HG03565 (cell line): ENCODE data around the gene MGRN1.
"Not testable (repeated sequence)": the region's sequence is repeated elsewhere in the genome, so short reads cannot be mapped to it uniquely, and the experiment has no call there.

Source experiments
- ATAC-seq: cut with Tn5 transposase; IDR thresholded peaks from one replicate; pipeline ENCODE4 v1.9.1; 2021; ENCODE audit warnings: mild to moderate bottlenecking, moderate library complexity; ENCODE audit not compliant: unreplicated experiment

Gene MGRN1

DNA sequence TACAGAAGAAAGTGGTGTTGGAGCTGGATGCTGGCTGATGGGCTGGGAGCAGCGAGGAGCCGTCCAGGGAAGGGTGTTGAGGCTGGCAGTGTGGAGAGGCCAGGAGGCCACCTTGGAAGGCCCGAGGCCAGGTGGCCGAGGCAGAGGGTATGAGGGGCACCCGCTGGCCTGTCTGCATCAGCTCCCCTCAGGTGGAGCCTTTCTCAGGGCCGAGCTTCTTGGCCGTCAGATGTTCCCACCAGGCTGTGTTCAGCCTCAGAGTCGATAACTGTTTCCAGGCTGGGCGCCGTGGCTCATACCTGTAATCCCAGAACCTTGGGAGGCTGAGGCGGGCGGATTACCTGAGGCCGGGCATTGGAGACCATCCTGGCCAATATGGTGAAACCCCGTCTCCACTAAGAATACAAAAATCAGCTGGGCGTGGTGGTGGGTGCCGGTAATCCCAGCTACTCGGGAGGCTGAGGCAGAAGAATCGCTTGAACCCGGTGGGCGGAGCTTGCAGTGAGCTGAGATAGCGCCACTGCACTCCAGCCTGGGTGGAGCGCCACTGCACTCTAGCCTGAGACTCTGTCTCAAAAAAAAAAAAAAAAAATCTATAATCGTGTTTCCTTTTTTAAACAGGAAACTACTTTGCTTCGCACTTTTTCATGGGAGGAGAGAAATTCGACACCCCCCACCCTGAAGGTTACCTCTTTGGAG is 25.3 kb downstream of the MGRN1 start:
- ATAC-seq = no peak

GRCh38 chr16:4650443-4651074 is 25.9 kb downstream of the MGRN1 start:
- not testable (repeated sequence) for ATAC-seq

GRCh38 chr16:4651827-4652226 is 27.2 kb downstream of the MGRN1 start:
- ATAC-seq = no peak

- ATAC-seq = no peak
Measured at GRCh38 chr16:4652561-4652960, 27.9 kb downstream of the MGRN1 start.

- ATAC-seq = no peak
Measured at GRCh38 chr16:4654011-4654963, 29.7 kb downstream of the MGRN1 start.

DNA sequence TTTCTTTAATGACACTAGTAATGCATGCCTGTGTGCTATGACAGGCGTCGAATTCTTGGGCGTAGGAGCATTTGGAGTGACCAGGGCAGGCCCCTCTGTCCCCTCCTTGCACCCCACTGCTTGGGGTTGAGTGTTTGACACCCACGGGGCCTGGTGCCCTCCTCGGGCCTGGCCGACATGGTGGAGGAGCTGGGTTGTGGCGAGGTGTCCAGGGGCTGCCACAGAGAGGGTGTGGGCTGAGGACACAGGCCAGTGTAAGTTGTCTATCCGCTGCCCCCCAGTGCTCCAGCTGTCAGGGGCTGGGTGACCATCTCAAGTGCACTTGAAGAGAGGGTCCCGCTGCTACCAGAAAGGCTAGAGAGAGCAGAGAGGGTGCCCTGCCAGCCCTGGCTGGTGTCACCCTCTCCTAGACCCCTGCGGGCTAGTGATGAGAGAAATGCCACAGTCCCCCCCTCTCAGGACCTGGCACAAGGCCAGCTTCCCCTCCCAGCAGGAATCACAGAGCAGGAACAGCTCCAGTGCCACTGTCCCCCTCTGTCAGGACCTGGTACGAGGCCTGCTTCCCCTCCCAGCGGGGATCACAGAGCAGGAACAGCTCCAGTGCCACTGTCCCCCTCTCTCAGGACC is 30.5 kb downstream of the MGRN1 start:
- ATAC-seq = no peak

GRCh38 chr16:4655801-4656200 is 31.2 kb downstream of the MGRN1 start:
- no peak for ATAC-seq

- no peak for ATAC-seq
Measured at GRCh38 chr16:4656221-4656620, 31.6 kb downstream of the MGRN1 start.

GRCh38 chr16:4656695-4657686 is 32.4 kb downstream of the MGRN1 start:
- ATAC-seq = no peak

DNA sequence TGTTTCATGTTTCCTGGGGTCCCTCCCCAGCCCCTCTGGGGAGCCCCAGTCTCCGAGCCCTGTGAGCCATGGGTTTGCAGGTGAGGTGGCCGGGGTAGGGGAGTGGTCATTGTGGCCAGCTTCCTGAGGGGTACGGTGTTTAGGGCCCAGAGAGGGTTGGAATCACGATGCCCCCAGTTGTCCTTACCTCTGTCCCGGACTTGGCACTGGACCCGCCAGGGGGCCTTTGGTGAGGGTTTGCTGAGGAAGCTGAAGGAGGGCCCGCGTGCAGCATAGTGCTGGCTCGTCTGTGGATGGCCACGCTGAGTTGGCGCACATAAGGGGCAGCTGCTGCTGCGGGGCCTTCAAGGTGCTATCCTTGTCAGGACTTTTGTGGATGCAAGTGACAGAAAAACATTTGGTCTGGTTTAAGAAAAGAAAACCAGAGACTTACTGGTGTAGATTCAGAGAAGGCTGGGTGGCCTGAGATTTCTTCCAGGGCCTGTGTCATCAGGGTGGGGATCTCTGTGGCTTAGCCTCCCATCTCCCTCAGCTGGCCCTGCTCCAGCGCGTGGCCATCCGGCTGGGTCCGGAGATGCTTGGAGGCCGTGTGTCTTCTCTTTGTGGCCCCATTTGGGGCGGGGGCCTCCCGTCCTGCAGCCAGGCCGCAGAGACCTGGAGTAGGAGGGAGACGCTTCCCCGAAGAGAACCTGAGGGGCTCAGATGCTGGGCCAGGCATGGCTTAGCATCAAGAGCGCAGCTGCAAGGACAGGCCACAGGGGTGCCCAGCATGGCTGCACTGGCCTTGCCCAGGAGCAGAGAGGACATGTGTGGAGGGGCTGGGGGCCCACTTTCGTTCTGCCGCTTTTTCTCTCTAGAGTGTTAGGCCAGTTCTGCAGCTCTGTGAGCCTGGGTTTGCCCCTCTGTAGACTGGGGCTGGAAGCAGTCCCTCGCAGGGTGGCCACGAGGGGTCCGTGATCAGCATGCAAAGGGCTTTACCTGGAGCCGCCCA is 35.0 kb downstream of the MGRN1 start:
- ATAC-seq = no peak

DNA sequence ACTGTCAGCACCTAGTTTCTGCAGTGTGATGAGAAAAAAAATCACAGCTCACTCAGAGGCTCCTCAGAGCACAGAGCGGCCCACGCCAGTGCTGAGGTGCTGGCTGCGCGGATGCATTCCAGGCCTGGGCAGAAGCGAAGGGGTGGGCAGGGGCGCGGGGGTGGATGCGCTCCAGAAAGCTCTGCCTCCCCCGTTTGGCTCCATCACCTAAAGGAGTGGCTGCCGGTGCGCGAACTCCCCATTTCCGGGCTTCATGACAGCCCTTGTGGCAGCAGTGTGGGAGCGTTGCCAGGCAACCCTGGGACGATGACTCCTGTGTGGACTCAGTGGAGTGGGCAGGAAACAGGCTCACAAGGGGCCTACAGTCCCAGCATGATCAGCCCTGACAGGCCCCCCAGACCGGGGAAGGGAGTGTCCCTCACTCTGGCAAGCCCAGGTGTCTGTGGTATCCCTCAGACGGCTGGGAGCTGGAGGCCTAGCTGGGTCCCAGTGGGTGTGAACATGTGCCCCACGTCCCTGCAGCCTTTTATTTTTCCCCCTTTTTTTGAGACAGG is 35.9 kb downstream of the MGRN1 start:
- ATAC-seq = no peak

DNA sequence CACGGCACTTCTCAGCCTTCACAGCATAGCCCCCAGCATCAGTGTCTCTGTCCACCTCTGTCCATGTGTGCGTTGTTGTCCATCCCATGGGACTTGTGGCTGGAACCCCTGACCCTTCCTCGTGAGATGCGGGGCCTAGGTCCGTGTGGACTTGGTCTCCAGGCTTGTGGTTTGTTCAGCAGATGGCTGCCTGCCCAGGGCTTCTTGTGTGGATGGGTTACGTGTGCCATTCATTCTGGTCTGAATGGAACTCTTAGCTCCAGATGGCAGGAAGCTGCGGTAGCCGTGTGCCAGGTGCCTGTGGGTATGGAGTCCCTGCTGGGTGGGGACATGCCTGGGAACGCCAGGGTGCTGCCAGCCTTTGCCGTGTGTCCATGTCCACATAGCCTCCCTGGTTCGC is 37.0 kb downstream of the MGRN1 start:
- no peak for ATAC-seq

DNA sequence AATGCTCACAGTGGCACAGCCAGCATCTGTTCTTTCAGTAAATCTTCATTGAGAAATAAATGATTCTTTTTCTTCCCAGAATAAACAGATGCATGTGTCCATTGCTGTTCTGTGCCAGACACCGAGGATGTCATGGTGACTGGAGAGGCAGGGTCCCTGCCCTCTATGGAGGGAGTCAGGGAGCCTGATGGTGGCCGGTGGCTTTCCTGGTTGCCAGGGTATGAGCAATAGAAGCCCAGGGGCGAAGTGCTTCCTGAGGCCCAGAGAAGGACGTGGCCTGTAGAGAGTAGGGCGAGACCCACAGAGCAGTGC is 38.8 kb downstream of the MGRN1 start:
- ATAC-seq = no peak

DNA sequence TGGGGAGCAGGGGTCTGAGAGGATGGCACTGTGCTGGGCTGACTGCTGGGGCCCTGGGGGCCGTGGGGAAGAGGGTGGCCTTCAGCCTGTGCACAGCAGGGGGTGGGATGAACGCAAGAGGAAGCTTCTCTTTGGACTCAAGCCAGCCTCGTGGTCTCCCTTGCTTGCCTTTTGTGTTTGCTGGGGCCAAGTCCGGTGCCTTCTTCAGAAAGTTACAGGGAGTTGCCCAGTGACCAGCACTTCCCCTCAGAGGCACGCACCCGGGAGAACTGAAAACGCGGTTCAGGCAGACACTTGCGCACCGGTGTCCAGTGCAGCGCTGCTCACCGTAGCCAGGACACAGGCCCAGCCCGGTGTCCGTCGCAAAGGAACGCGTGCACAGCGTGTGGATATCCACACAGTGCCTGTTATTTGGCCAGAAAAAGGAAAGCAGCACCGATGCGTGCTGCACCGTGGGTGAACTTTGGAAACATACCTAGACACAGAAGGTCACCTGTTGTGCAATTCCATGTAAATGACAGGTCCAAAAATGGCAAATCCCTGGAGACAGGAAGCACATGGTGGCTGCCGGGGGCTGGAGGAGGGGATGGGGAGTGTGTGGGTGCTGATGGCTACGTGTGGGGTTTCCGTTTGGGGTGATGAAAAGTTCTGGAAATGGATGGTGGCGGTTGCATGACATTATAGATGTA is 39.3 kb downstream of the MGRN1 start:
- ATAC-seq = no peak

- ATAC-seq = no peak
Measured at GRCh38 chr16:4664538-4665418, 40.2 kb downstream of the MGRN1 start.

- no peak for ATAC-seq
Measured at GRCh38 chr16:4666537-4667202, 42.0 kb downstream of the MGRN1 start.
